HepG2 (cell line): ENCODE measurements around the gene ETS2. TPM values are rescaled to one million over a fixed set of nuclear protein-coding genes. Genes with fewer than 3 reads are reported as not detected.

ENCODE experiments used
- ARHGAP35 ChIP-seq: sonication (generic); formaldehyde crosslinking; IDR thresholded peaks from 2 replicates; pipeline ENCODE4 v1.9.0; 2022; ENCODE audit warnings: mild to moderate bottlenecking, inconsistent platforms, moderate library complexity, missing genetic modification reagents, borderline replicate concordance
- CBFB ChIP-seq: sonication (generic); formaldehyde crosslinking; IDR thresholded peaks from 2 replicates; pipeline ENCODE4 v1.4.0; 2020; ENCODE audit warnings: missing genetic modification reagents
- DMTF1 ChIP-seq: sonication (generic); formaldehyde crosslinking; IDR thresholded peaks from 2 replicates; pipeline ENCODE4 v1.4.0; 2020; ENCODE audit warnings: mild to moderate bottlenecking, missing genetic modification reagents
- FOXP1 ChIP-seq, 2 experiments: fragments of 450-650 bp in 1 of 2; IDR thresholded peaks; 2 replicates each; pipeline ENCODE4 v1.6.1; 2017 to 2018; ENCODE audit warnings: antibody characterized with exemption in 1 of 2
- FOXP4 ChIP-seq: sonication (generic); formaldehyde crosslinking; IDR thresholded peaks from 2 replicates; pipeline ENCODE4 v1.4.0; 2020; ENCODE audit warnings: missing genetic modification reagents
- PAXIP1 ChIP-seq: sonication (generic); formaldehyde crosslinking; conservative IDR thresholded peaks from 2 replicates; pipeline ENCODE4 v1.4.0; 2020; ENCODE audit warnings: mild to moderate bottlenecking, missing genetic modification reagents, moderate library complexity
- RARA ChIP-seq: IDR thresholded peaks from 2 replicates; pipeline ENCODE4 v1.6.1; 2016; ENCODE audit warnings: missing genetic modification reagents, missing compliant biosample characterization
- SOX13 ChIP-seq, 3 experiments: fragments of 450-650 bp in 1 of 3; sonication (generic) in 1 of 3; formaldehyde crosslinking in 1 of 3; IDR thresholded peaks in 2 of 3; conservative IDR thresholded peaks in 1 of 3; 2 replicates each; pipeline versions ENCODE4 v1.5.0 to v1.6.1; 2016 to 2020; ENCODE audit warnings: antibody characterized with exemption in 1 of 3, mild to moderate bottlenecking in 1 of 3, missing compliant biosample characterization in 1 of 3, missing genetic modification reagents in 1 of 3, moderate library complexity in 1 of 3
- SOX6 ChIP-seq, 2 experiments: fragments of 450-650 bp in 1 of 2; sonication (generic) in 1 of 2; formaldehyde crosslinking in 1 of 2; IDR thresholded peaks; 2 replicates each; pipeline versions ENCODE4 v1.4.0 to v1.6.1; 2017 to 2020; ENCODE audit warnings: antibody characterized with exemption in 1 of 2, mild to moderate bottlenecking in 1 of 2, missing genetic modification reagents in 1 of 2
- TBX2 ChIP-seq: sonication (generic); formaldehyde crosslinking; IDR thresholded peaks from 2 replicates; pipeline ENCODE4 v1.5.0; 2020; ENCODE audit warnings: missing genetic modification reagents, mild to moderate bottlenecking, borderline replicate concordance
- ZBTB7B ChIP-seq: sonication (generic); formaldehyde crosslinking; IDR thresholded peaks from 2 replicates; pipeline ENCODE4 v1.4.0; 2020; ENCODE audit warnings: missing genetic modification reagents
- ZNF264 ChIP-seq: sonication (generic); formaldehyde crosslinking; IDR thresholded peaks from 2 replicates; pipeline ENCODE4 v1.4.0; 2020; ENCODE audit warnings: missing genetic modification reagents
- ZNF335 ChIP-seq: sonication (generic); formaldehyde crosslinking; IDR thresholded peaks from 2 replicates; pipeline ENCODE4 v1.4.0; 2020; ENCODE audit warnings: missing genetic modification reagents
- ZNF644 ChIP-seq: IDR thresholded peaks from 2 replicates; pipeline ENCODE4 v1.6.1; 2016; ENCODE audit warnings: low read depth
- ZSCAN30 ChIP-seq: sonication (generic); formaldehyde crosslinking; IDR thresholded peaks from 2 replicates; pipeline ENCODE4 v1.5.0; 2020; ENCODE audit warnings: mild to moderate bottlenecking, missing genetic modification reagents
- polyA plus RNA-seq, 8 experiments: library from polyadenylated mRNA; depleted of rRNA in 3 of 8; stranded (reverse) in 7 of 8; unstranded in 1 of 8; fragments of >200 nt; fragmentation: Illumina TruSeq in 4 of 8; extraction: Trizol in 4 of 8; gene quantifications; 2 replicates each; pipeline versions ENCODE4 v1.2.1 to v1.2.3, GENCODE V29; 2011 to 2016; ENCODE audit warnings: low read depth in 4 of 8, missing spikeins in 1 of 8, mixed read lengths in 1 of 8; ENCODE audit not compliant: insufficient read depth in 1 of 8
- total RNA-seq, 5 experiments: library from RNA; depleted of rRNA; stranded (reverse); fragments of >200 nt; fragmentation: Illumina TruSeq; extraction: Trizol; gene quantifications; 2 replicates each; pipeline ENCODE4 v1.2.3, GENCODE V29; 2016; ENCODE audit warnings: low read depth in 1 of 5
- TF ChIP-seq, protein P1 (sequence below): sonication (generic); formaldehyde crosslinking; IDR thresholded peaks from 2 replicates; pipeline ENCODE4 v1.4.0; 2020; ENCODE audit warnings: missing genetic modification reagents

ETS2 gene
- total and polyA plus RNA-seq, 2 of the 13 experiments (the other 11 are each of a cell fraction or from before 2014, with no cell fraction given): 24.6 to 64.4 TPM

- TF ChIP-seq FOXP1 (IDR thresholded peaks at IDR 0.05) (no peak), FOXP1 (CRISPR knock-in tag; IDR thresholded peaks at IDR 0.05) (peak; percentile 67; the same call in 1 of the 2 replicates), ZNF335 (CRISPR knock-in tag) (no peak), ZBTB7B (no peak), SOX13 (IDR thresholded peaks at IDR 0.05) (no peak), SOX13 (CRISPR knock-in tag; conservative IDR thresholded peaks at IDR 0.05 in 1 of 2, IDR thresholded peaks at IDR 0.05 in 1 of 2) (peak in 1 of 2 experiments; percentile 64; a peak in 1 of 4 replicates), ARHGAP35 (CRISPR knock-in tag) (no peak), SOX6 (IDR thresholded peaks at IDR 0.05) (no peak), SOX6 (CRISPR knock-in tag; IDR thresholded peaks at IDR 0.05) (peak; percentile 58), ZSCAN30 (no peak), RARA (no peak), CBFB (CRISPR knock-in tag) (no peak), ZNF264 (CRISPR knock-in tag) (peak; percentile 46; the same call in 1 of the 2 replicates), PAXIP1 (CRISPR knock-in tag) (0 out of 2 replicates have a peak, but pooled peaks have one; percentile 24), TBX2 (CRISPR knock-in tag) (no peak), FOXP4 (peak; percentile 45; the same call in 1 of the 2 replicates), DMTF1 (no peak), ZNF644 (peak; percentile 74)
- TF ChIP-seq, protein P1, sequence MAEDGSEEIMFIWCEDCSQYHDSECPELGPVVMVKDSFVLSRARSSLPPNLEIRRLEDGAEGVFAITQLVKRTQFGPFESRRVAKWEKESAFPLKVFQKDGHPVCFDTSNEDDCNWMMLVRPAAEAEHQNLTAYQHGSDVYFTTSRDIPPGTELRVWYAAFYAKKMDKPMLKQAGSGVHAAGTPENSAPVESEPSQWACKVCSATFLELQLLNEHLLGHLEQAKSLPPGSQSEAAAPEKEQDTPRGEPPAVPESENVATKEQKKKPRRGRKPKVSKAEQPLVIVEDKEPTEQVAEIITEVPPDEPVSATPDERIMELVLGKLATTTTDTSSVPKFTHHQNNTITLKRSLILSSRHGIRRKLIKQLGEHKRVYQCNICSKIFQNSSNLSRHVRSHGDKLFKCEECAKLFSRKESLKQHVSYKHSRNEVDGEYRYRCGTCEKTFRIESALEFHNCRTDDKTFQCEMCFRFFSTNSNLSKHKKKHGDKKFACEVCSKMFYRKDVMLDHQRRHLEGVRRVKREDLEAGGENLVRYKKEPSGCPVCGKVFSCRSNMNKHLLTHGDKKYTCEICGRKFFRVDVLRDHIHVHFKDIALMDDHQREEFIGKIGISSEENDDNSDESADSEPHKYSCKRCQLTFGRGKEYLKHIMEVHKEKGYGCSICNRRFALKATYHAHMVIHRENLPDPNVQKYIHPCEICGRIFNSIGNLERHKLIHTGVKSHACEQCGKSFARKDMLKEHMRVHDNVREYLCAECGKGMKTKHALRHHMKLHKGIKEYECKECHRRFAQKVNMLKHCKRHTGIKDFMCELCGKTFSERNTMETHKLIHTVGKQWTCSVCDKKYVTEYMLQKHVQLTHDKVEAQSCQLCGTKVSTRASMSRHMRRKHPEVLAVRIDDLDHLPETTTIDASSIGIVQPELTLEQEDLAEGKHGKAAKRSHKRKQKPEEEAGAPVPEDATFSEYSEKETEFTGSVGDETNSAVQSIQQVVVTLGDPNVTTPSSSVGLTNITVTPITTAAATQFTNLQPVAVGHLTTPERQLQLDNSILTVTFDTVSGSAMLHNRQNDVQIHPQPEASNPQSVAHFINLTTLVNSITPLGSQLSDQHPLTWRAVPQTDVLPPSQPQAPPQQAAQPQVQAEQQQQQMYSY: no peak
Measured at GRCh38 chr21:38800046-38800758, 5.5 kb upstream of the ETS2 start (continued).
